IPS-15b (cell line): ENCODE measurements around the gene SH3BP5.

Source experiments
- H3K27me3 ChIP-seq: one replicate; pipeline ENCODE4 v1.6.1; 2013; ENCODE audit warnings: low read length; ENCODE audit not compliant: control insufficient read depth, insufficient read depth
- H3K36me3 ChIP-seq: one replicate; pipeline ENCODE4 v1.6.1; 2013; ENCODE audit warnings: low read length; ENCODE audit not compliant: control insufficient read depth, insufficient read depth
- H3K4me1 ChIP-seq: one replicate; pipeline ENCODE4 v1.6.1; 2013; ENCODE audit warnings: mild to moderate bottlenecking, low read length; ENCODE audit not compliant: control insufficient read depth, insufficient read depth
- H3K4me3 ChIP-seq: one replicate; pipeline ENCODE4 v1.5.1; 2013; ENCODE audit warnings: low read depth, low read length
- H3K9ac ChIP-seq: one replicate; pipeline ENCODE4 v1.6.1; 2013; ENCODE audit warnings: low read depth, mild to moderate bottlenecking, low read length
- H3K9me3 ChIP-seq: one replicate; pipeline ENCODE4 v1.6.1; 2013; ENCODE audit warnings: mild to moderate bottlenecking, low read length; ENCODE audit not compliant: control insufficient read depth, insufficient read depth

The SH3BP5 gene

GRCh38 chr3:15277861-15278500 lies 54.4 kb downstream of the SH3BP5 start:
- no peak overlapping the region for H3K9ac ChIP-seq
- H3K36me3 ChIP-seq, result no peaks in the 10 kb centered on the region
- peaks cover 14% of the 10 kb centered on the region for H3K4me1 ChIP-seq
- no peaks in the 10 kb centered on the region for H3K27me3 ChIP-seq
- no peak overlapping the region for H3K4me3 ChIP-seq
- H3K9me3 ChIP-seq, result no peaks in the 10 kb centered on the region

- peaks cover 14% of the 10 kb centered on the region for H3K4me1 ChIP-seq
- H3K4me3 ChIP-seq, result no peak overlapping the region
- no peaks in the 10 kb centered on the region for H3K27me3 ChIP-seq
- no peaks in the 10 kb centered on the region for H3K9me3 ChIP-seq
- H3K36me3 ChIP-seq, result no peaks in the 10 kb centered on the region
- no peak overlapping the region for H3K9ac ChIP-seq
Observed at GRCh38 chr3:15276028-15276724, 56.2 kb downstream of the SH3BP5 start.

- peaks cover 8% of the 10 kb centered on the region for H3K4me1 ChIP-seq
Observed at GRCh38 chr3:15273227-15273626, 59.2 kb downstream of the SH3BP5 start.

GRCh38 chr3:15272426-15273196 lies 59.8 kb downstream of the SH3BP5 start:
- Histone ChIP-seq H3K4me3 (no peak overlapping the region), H3K4me1 (peaks cover 1% of the 10 kb centered on the region), H3K9me3 (no peaks in the 10 kb centered on the region), H3K9ac (no peak overlapping the region), H3K27me3 (no peaks in the 10 kb centered on the region), H3K36me3 (no peaks in the 10 kb centered on the region)

More at GRCh38 chr3:15273227-15273626, 59.2 kb downstream of the SH3BP5 start:
- H3K9me3 ChIP-seq, result no peaks in the 10 kb centered on the region
- H3K9ac ChIP-seq, result no peak overlapping the region
- no peak overlapping the region for H3K4me3 ChIP-seq
- no peaks in the 10 kb centered on the region for H3K36me3 ChIP-seq
- no peaks in the 10 kb centered on the region for H3K27me3 ChIP-seq

GRCh38 chr3:15271785-15272381 lies 60.5 kb downstream of the SH3BP5 start:
- Histone ChIP-seq H3K36me3 (no peaks in the 10 kb centered on the region), H3K27me3 (no peaks in the 10 kb centered on the region), H3K4me3 (no peak overlapping the region), H3K9ac (no peak overlapping the region), H3K9me3 (no peaks in the 10 kb centered on the region), H3K4me1 (no peaks in the 10 kb centered on the region)

GRCh38 chr3:15271030-15271429 lies 61.4 kb downstream of the SH3BP5 start:
- H3K27me3 ChIP-seq, result no peaks in the 10 kb centered on the region
- H3K9ac ChIP-seq, result no peak overlapping the region
- no peaks in the 10 kb centered on the region for H3K36me3 ChIP-seq
- no peaks in the 10 kb centered on the region for H3K9me3 ChIP-seq
- no peak overlapping the region for H3K4me3 ChIP-seq
- no peaks in the 10 kb centered on the region for H3K4me1 ChIP-seq

- no peak overlapping the region for H3K9ac ChIP-seq
Observed at GRCh38 chr3:15269091-15269989, 63.0 kb downstream of the SH3BP5 start.

GRCh38 chr3:15268033-15268631 lies 64.3 kb downstream of the SH3BP5 start:
- H3K27me3 ChIP-seq, result no peaks in the 10 kb centered on the region
- no peak overlapping the region for H3K9ac ChIP-seq
- no peaks in the 10 kb centered on the region for H3K4me1 ChIP-seq
- H3K9me3 ChIP-seq, result no peaks in the 10 kb centered on the region
- no peaks in the 10 kb centered on the region for H3K36me3 ChIP-seq
- no peak overlapping the region for H3K4me3 ChIP-seq

More at GRCh38 chr3:15269091-15269989, 63.0 kb downstream of the SH3BP5 start:
- Histone ChIP-seq H3K27me3 (no peaks in the 10 kb centered on the region), H3K4me1 (no peaks in the 10 kb centered on the region), H3K36me3 (no peaks in the 10 kb centered on the region), H3K4me3 (no peak overlapping the region), H3K9me3 (no peaks in the 10 kb centered on the region)

GRCh38 chr3:15267502-15267901 lies 64.9 kb downstream of the SH3BP5 start:
- Histone ChIP-seq H3K9ac (no peak overlapping the region), H3K4me3 (no peak overlapping the region), H3K36me3 (no peaks in the 10 kb centered on the region), H3K9me3 (no peaks in the 10 kb centered on the region), H3K27me3 (no peaks in the 10 kb centered on the region), H3K4me1 (no peaks in the 10 kb centered on the region)

GRCh38 chr3:15266510-15267376 lies 65.6 kb downstream of the SH3BP5 start:
- Histone ChIP-seq H3K9ac (no peak overlapping the region), H3K4me1 (no peaks in the 10 kb centered on the region), H3K36me3 (no peaks in the 10 kb centered on the region), H3K27me3 (no peaks in the 10 kb centered on the region), H3K4me3 (no peak overlapping the region), H3K9me3 (no peaks in the 10 kb centered on the region)
